T47D (cell line): ENCODE results near the gene KDM4C.
"Not testable (repeated sequence)": the region's sequence is repeated elsewhere in the genome, so short reads cannot be mapped to it uniquely, and the experiment has no call there.

Experiments
- DNase-seq, 2 experiments: peaks; one replicate each; pipeline versions ENCODE4 v3.0.0 to v3.0.0-alpha.2; 2011 to 2012; ENCODE audit warnings: low read depth in 1 of 2, low spot score in 1 of 2
- JUND ChIP-seq: IDR thresholded peaks from 2 replicates; pipeline ENCODE4 v1.6.1; 2012; ENCODE audit warnings: low read depth
- in situ Hi-C: cut with HindIII; loops from 2 replicates; pipeline ENCODE4 v1.10.0; 2016; ENCODE audit warnings: low sequenced_read_pairs, low pct_unique_long_range_greater_than_20kb

Gene KDM4C

DNA sequence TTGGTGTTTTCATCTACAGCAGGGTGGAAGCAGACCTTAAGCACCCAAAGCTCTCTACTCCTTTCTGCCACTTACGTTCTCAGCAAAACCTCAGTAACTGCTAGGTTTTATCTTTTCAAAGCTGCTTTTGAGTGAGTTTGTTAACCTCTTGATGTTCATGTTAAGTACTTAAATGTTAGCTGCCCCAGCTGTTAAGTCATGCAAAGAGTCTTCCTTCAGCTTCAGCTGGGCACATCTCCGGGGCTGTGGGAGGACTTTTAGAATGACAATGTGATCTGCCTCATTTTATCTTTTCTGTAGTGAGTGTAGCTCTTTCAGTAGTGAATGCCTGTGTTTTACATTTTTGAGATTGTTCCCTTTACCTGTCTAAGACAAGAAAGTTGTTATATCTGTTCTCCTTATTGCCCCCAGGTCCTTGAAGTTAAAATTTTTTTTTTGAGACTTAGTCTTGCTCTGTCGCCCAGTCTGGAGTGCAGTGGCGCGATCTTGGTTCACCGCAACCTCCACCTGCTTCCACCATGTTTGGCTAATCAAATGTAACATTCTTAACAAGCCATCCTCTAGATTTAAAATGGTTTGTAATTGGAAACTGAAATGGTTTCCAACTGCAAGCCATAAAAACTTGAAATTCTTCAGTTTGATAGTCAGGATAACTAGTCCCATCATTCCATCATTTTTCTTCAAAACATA lies 19.6 kb downstream of the KDM4C start:
- in situ Hi-C loops, result no loop called here
- no peak for TF ChIP-seq JUND
- DNase-seq, result no peak

GRCh38 chr9:6779417-6780241 lies 21.9 kb downstream of the KDM4C start:
- DNase-seq, result no peak
- in situ Hi-C loops, result no loop called here
- no peak for TF ChIP-seq JUND

DNA sequence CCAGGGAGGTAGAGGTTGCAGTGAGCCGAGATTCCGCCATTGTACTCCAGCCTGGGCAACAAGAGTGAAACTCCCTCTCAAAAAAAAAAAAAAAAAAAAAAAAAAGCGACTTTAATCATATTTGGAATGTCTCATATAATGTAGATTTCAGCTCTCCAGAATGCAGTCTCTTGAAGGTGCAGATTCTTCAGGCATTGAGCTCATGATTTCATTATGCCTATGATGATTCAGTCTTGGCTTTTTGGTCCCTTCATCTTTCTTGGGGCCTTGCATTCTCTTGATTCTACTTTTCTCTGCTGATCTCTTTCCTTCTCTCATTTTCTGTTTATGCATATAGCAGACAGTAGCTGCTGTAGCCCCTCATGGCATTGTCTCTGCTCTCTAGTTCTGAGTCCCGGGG lies 22.9 kb downstream of the KDM4C start:
- DNase-seq, result no peak
- in situ Hi-C loops, result no loop called here
- no peak for TF ChIP-seq JUND

DNA sequence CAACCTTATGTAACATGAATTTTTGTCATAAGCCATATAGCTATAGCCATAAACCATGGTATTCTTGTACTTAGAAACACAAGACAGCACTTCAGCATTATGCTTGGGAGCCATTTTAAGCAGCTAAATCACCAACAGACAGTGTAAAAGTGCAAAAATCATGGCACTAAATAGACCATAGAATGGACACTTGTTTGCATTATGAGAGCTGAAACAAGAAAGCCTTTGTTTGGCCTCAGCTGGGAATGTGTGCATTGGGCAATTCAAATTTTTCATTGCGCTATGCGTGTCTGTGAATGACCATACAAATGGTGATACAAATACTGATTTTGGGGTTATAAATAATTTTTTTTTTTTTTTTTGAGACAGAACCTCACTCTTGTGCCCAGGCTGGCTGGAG lies 23.7 kb downstream of the KDM4C start:
- DNase-seq, result no peak
- no peak for TF ChIP-seq JUND

DNA sequence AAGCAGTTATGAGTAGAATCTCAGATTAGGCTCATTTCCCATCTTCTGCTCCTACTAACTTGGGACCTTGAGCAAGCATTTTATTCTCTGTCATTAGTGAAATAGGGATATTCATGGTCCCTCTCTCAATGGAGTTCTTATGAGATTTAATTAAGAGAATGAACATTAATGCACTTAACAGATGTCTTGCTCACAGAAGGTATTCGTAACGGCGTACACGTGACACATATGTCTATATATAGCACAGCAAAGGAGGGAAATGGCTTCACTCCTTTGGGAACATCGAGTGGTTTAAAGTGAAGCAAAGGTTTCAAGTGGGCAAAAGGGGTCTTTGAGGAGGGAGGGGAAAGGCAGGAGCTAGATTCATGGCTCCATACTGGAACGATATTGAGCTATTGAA lies 24.6 kb downstream of the KDM4C start:
- no peak for TF ChIP-seq JUND
- in situ Hi-C loops, result no loop called here
- no peak for DNase-seq

More for the DNA sequence above, 23.7 kb downstream of the KDM4C start:
- in situ Hi-C loops, result no loop called here

- in situ Hi-C loops, result no loop called here
- no peak for TF ChIP-seq JUND
- DNase-seq, result no peak
Observed at GRCh38 chr9:6782981-6783380, 25.2 kb downstream of the KDM4C start.

GRCh38 chr9:6783753-6784152 lies 26.0 kb downstream of the KDM4C start:
- in situ Hi-C loops, result no loop called here
- TF ChIP-seq JUND, result no peak
- no peak for DNase-seq

DNA sequence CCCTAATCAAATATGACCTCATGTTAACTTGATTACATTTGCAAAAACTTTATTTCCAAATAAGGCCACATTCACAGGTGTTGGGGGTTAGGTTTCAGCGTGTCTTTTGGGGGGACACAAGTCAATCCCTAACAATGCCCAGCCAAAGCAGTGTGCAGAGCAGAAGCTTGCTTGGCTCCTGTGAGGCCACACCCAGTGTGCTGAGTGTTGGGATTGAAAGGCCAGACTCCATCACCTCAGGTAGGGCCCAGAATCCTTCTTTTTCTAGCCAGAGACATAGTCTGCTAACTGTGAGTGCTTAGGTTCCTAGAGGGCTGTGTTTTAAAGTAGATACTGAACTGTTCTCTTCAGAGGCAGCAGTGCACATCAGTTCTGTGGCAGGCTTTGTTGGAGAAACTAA lies 27.9 kb downstream of the KDM4C start:
- TF ChIP-seq JUND, result no peak
- DNase-seq, result no peak
- in situ Hi-C loops, result no loop called here

DNA sequence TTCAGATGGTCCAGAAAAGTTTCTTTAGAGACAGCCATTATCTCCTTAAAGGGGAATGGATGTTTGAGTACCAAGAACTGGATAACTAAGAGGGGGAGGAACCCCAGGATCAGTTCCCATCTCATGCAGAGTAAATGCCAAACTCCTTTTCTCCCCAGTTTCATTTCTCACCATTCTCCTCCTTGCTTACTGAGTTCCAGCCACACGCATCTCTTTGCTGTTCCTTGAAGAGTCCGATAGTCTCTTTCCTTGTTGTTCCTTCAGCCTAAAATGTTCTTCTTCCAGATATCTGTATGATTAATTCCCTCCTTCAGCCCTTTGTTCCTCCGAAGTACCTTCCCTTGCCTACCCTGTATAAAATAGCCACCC lies 30.0 kb downstream of the KDM4C start:
- TF ChIP-seq JUND, result no peak
- DNase-seq, result no peak
- in situ Hi-C loops, result no loop called here

GRCh38 chr9:6788162-6789016 lies 30.6 kb downstream of the KDM4C start:
- no peak for TF ChIP-seq JUND
- peak; percentile 23 to 34 for DNase-seq
- in situ Hi-C loops, result no loop called here

DNA sequence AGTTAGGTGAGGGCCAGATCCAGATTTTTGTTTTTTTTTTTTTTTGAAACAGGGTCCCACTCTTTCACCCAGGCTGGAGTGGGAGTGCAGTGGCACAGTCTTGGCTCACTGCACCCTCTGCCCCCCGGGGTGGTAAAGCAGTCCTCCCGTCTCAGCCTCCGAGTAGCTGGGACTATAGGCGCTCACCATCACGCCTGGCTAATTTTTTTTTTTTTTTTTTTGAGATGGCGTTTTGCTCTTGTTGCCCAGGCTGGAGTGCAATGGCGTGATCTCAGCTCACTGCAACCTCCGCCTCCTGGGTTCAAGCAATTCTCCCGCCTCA lies 31.2 kb downstream of the KDM4C start:
- in situ Hi-C loops, DNase-seq: not testable (repeated sequence)

DNA sequence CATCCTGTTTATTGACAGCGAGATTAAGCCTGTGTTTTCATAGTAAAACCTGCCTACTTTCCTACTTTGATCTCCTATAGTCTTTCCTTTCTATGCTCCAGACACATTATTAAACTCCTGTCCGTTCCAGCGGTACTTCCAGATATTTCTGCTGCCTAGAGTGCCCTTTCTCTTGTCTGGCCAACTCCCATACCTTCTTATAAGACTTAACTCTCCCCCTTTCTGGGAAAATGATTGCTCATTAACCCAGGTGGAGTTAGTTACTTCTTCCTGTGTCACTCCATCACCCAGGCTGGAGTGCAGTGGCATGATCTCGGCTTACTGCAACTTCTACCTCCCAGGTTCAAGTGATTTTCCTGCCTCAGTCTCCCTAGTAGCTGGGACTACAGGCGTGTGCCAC lies 33.1 kb downstream of the KDM4C start:
- DNase-seq, result no peak
- in situ Hi-C loops, result no loop called here
- no peak for TF ChIP-seq JUND

DNA sequence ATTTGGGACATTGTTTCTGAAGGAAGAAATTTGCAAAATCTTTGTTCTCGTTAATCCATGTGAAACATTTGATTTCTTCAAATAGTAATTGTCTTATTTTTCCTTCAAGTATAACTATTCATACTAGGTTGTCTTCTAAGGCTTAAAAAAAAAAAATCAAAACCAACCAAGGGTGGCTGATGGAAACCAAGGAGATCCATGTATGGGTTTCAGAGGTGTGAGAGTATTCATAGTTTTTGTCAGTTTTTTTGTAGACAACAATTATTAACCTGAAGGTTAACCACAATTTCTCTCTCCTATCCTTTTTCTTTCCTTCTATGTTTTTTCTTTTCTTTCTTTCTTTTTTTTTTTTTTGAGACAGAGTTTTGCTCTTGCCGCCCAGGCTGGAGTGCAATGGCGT lies 35.4 kb downstream of the KDM4C start:
- TF ChIP-seq JUND, result no peak
- DNase-seq, result no peak
- in situ Hi-C loops, result no loop called here
